Stromal cell of bone marrow (primary cell): ENCODE data around the gene SEMA3A.
"Not testable (repeated sequence)": the region's sequence is repeated elsewhere in the genome, so short reads cannot be mapped to it uniquely, and the experiment has no call there.

Experiments used
- DNase-seq: peaks from one replicate; pipeline ENCODE4 v3.0.0-alpha.2; 2012; ENCODE audit warnings: low read depth

The SEMA3A gene

GRCh38 chr7:84154991-84155781 is 39.4 kb downstream of the SEMA3A start:
- no peak for DNase-seq

GRCh38 chr7:84152995-84153394 is 41.6 kb downstream of the SEMA3A start:
- DNase-seq = no peak

- DNase-seq = not testable (repeated sequence)
These were observed 44.2 kb downstream of the SEMA3A start for GRCh38 chr7:84150370-84150769.

- DNase-seq = no peak
These were observed 45.0 kb downstream of the SEMA3A start for GRCh38 chr7:84149573-84149972.

- no peak for DNase-seq
These were observed 48.7 kb downstream of the SEMA3A start for GRCh38 chr7:84145892-84146291.

- no peak for DNase-seq
These were observed 49.7 kb downstream of the SEMA3A start for GRCh38 chr7:84144935-84145334.

GRCh38 chr7:84144480-84144879 is 50.1 kb downstream of the SEMA3A start:
- no peak for DNase-seq

GRCh38 chr7:84142726-84143125 is 51.9 kb downstream of the SEMA3A start:
- DNase-seq = no peak

GRCh38 chr7:84139986-84140729 is 54.4 kb downstream of the SEMA3A start:
- DNase-seq = no peak

GRCh38 chr7:84138411-84138810 is 56.2 kb downstream of the SEMA3A start:
- DNase-seq = no peak

- no peak for DNase-seq
These were observed 56.8 kb downstream of the SEMA3A start for GRCh38 chr7:84137812-84138211.

- DNase-seq = no peak
These were observed 57.8 kb downstream of the SEMA3A start for GRCh38 chr7:84136809-84137208.

GRCh38 chr7:84136336-84136735 is 58.3 kb downstream of the SEMA3A start:
- no peak for DNase-seq

GRCh38 chr7:84134169-84134568 is 60.4 kb downstream of the SEMA3A start:
- no peak for DNase-seq

GRCh38 chr7:84125654-84126053 is 68.9 kb downstream of the SEMA3A start:
- DNase-seq = no peak

- DNase-seq = no peak
These were observed 70.5 kb downstream of the SEMA3A start for GRCh38 chr7:84123965-84124547.

GRCh38 chr7:84122582-84123360 is 71.8 kb downstream of the SEMA3A start:
- DNase-seq = no peak

- DNase-seq = no peak
These were observed 77.3 kb downstream of the SEMA3A start for GRCh38 chr7:84117304-84117703.

- no peak for DNase-seq
These were observed 80.4 kb downstream of the SEMA3A start for GRCh38 chr7:84113906-84114850.

- DNase-seq = peak; percentile 7
These were observed 81.3 kb downstream of the SEMA3A start for GRCh38 chr7:84113286-84113685.

GRCh38 chr7:84112771-84113170 is 81.8 kb downstream of the SEMA3A start:
- DNase-seq = no peak
